GM21786 (cell line): Measurements from ENCODE around the gene FKBP1C.

ENCODE experiments used
- ATAC-seq: cut with Tn5 transposase; IDR thresholded peaks from one replicate; pipeline ENCODE4 v1.9.1; 2021; ENCODE audit not compliant: unreplicated experiment

FKBP1C gene

DNA sequence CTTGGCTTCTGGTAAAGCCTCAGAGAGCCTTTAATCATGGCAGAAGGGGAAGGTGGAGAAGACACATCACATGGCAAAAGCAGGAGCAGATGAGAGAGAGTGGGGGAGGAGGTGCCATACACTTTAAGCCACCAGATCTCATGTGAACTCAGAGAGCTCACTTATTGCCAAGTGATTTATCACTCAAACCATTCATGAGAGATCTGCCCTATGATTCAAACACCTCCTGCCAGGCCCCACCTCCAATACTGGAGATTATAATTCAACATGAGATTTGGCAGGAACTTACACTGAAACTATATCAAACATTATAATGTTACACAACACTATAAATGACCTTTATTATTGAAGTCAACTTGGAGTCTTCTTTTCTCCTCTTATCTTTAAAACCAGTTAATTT is 47.9 kb downstream of the FKBP1C start:
- ATAC-seq: no peak

DNA sequence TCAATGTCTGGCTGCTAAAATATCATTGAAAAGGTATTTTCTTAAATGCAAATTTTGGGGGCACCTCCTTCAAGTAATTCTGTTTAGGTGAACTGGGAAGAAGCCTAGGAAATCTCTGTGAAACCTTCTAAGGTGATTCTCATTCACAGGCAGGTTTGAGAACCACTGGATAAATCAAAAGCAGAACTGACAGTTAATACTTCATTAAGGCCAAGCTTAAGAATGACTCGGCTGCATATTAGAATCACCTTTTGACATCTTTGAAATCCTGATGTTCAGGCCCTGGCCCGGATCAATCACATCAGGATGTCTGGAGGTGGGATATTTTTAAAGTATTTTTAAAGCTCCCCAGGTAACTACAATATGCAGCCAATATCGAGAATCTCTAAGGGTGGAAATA is 50.6 kb downstream of the FKBP1C start:
- ATAC-seq: peak; percentile 68
